ENCODE data around the gene EGLN2. TPM values are rescaled to one million over a fixed set of nuclear protein-coding genes. Genes with fewer than 3 reads are reported as not detected.
"Not testable (repeated sequence)": the region's sequence is repeated elsewhere in the genome, so short reads cannot be mapped to it uniquely, and the experiment has no call there.

EGLN2 gene
- total RNA-seq, result 113 TPM
- long read RNA-seq, transcript EGLN2-207 (5 exons, 2,821 nt), result minor isoform, 111 of 731 reads
- long read RNA-seq, transcript EGLN2-201 (6 exons, 2,102 nt), result major isoform, 576 of 731 reads
- long read RNA-seq, partial matches to known transcripts, result 9 of 731 reads
- long read RNA-seq, other reads (novel, unspliced or antisense), result 31 of 731 reads

- peak; percentile 100 for DNase-seq (ENCODE audit: low spot score)
These were observed at the start of gene EGLN2 for GRCh38 chr19:40798683-40799557. Gene EGLN2 (plus strand): TSS chr19:40799191. CDS start chr19:40800573, 1,382 bp downstream.

- peak; percentile 100 for DNase-seq (ENCODE audit: low spot score)
These were observed 48.7 kb upstream of the EGLN2 start, which contains the start of gene ACTMAP for GRCh38 chr19:40750058-40750873. Gene ACTMAP (minus strand): TSS chr19:40750477. CDS start chr19:40749803, 674 bp downstream.

- peak; percentile 97 for DNase-seq (ENCODE audit: low spot score)
These were observed 48.0 kb upstream of the EGLN2 start, which contains the start of gene SNRPA for GRCh38 chr19:40750874-40751537. Gene SNRPA (plus strand): TSS chr19:40751203. CDS start chr19:40751409, 206 bp downstream.

GRCh38 chr19:40752257-40752781 lies 46.7 kb upstream of the EGLN2 start:
- DNase-seq (ENCODE audit: low spot score), result no peak

GRCh38 chr19:40754611-40755247 lies 44.3 kb upstream of the EGLN2 start:
- no peak for DNase-seq (ENCODE audit: low spot score)

- no peak for DNase-seq (ENCODE audit: low spot score)
These were observed 43.8 kb upstream of the EGLN2 start for GRCh38 chr19:40755248-40755624.

GRCh38 chr19:40755791-40756190 lies 43.2 kb upstream of the EGLN2 start:
- DNase-seq (ENCODE audit: low spot score), result no peak

GRCh38 chr19:40756502-40757110 lies 42.4 kb upstream of the EGLN2 start:
- DNase-seq (ENCODE audit: low spot score), result no peak

GRCh38 chr19:40758491-40758890 lies 40.5 kb upstream of the EGLN2 start:
- DNase-seq (ENCODE audit: low spot score), result no peak

- no peak for DNase-seq (ENCODE audit: low spot score)
These were observed 39.6 kb upstream of the EGLN2 start for GRCh38 chr19:40759352-40759751.

- DNase-seq (ENCODE audit: low spot score), result no peak
These were observed 36.1 kb upstream of the EGLN2 start for GRCh38 chr19:40762754-40763470.

- no peak for DNase-seq (ENCODE audit: low spot score)
These were observed 35.5 kb upstream of the EGLN2 start for GRCh38 chr19:40763526-40763925.

GRCh38 chr19:40763963-40764362 lies 35.0 kb upstream of the EGLN2 start:
- no peak for DNase-seq (ENCODE audit: low spot score)

GRCh38 chr19:40766385-40766784 lies 32.6 kb upstream of the EGLN2 start:
- not testable (repeated sequence) for DNase-seq (ENCODE audit: low spot score)

- DNase-seq (ENCODE audit: low spot score), result no peak
These were observed 30.1 kb upstream of the EGLN2 start for GRCh38 chr19:40768869-40769268.

- not testable (repeated sequence) for DNase-seq (ENCODE audit: low spot score)
These were observed 27.7 kb upstream of the EGLN2 start for GRCh38 chr19:40771101-40771862.

- DNase-seq (ENCODE audit: low spot score), result no peak
These were observed 23.9 kb upstream of the EGLN2 start, which contains the start of gene MIA for GRCh38 chr19:40774916-40775631. Gene MIA (plus strand): TSS chr19:40775521. CDS start chr19:40775543, 22 bp downstream.

GRCh38 chr19:40775632-40776022 lies 23.4 kb upstream of the EGLN2 start:
- no peak for DNase-seq (ENCODE audit: low spot score)

Data from mesenteric fat pad (tissue), 1 donor.